GM12873 (cell line): ENCODE data around the gene ELAC2.

Source experiments
- TF ChIP-seq, protein P1 (sequence below): IDR thresholded peaks from 2 replicates; pipeline ENCODE4 v1.5.1; 2012; ENCODE audit warnings: low read depth, mild to moderate bottlenecking, moderate library complexity, low read length, control low read depth; ENCODE audit not compliant: insufficient read depth; ENCODE audit errors: missing control alignments

ELAC2 gene

DNA sequence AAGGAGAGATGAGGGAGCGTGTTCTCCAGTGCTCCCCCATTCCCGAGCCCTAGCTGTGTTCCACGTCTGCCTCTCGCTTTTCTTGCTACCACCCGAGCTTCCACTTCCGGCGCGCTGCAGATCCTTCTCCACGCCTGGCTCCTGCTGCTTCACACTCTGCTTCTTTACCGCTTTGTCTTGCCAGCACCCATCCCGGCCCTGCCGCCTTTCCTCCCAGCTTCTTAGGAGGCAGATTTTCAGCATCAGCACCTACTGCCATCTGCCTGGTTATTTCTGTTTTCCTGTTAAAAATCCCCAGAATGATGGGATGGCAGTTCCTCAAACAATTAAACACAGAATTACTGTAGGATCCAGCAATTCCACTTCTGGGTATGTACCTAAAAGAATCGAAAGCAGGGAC, 64.7 kb downstream of the ELAC2 start:
- TF ChIP-seq, protein P1, sequence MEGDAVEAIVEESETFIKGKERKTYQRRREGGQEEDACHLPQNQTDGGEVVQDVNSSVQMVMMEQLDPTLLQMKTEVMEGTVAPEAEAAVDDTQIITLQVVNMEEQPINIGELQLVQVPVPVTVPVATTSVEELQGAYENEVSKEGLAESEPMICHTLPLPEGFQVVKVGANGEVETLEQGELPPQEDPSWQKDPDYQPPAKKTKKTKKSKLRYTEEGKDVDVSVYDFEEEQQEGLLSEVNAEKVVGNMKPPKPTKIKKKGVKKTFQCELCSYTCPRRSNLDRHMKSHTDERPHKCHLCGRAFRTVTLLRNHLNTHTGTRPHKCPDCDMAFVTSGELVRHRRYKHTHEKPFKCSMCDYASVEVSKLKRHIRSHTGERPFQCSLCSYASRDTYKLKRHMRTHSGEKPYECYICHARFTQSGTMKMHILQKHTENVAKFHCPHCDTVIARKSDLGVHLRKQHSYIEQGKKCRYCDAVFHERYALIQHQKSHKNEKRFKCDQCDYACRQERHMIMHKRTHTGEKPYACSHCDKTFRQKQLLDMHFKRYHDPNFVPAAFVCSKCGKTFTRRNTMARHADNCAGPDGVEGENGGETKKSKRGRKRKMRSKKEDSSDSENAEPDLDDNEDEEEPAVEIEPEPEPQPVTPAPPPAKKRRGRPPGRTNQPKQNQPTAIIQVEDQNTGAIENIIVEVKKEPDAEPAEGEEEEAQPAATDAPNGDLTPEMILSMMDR: no peak

DNA sequence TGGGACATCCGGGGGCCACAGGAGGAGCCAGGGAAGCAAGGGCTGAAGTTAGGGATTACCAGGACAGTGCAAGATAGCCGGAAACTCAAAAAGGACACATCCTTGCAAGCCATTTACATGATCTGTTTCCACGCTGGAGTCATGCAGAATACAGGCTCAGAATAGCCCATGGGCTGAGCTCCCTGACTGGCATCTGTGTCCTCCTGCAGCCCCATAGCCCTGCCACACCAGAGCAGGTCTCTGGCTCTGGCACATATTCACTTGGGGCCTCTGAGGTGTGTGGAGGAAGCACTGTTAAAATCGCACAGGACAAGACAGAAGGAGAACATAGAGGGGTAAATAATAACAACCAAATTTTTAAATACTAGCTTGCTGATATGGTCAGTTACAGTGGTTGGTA, 65.8 kb downstream of the ELAC2 start:
- TF ChIP-seq, protein P1: no peak

DNA sequence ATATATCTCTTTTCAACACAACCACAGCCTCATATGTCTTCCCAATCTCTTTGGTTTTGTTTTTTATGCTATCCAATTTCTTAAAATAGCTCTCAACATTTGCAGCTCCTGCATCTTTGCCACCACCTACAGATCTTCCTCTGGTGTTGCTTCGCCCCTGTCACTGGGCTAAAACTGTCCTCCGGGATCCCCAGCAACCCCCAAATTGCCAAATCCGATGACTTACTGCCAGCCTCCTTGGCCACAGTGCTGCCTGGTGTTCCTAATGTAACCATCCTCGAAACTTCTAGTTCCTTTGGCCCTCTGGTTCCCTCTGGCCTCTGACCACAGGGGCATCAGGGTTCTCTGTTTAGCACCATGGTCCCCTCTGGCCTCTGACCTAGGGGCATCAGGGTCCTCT, 70.8 kb downstream of the ELAC2 start:
- TF ChIP-seq, protein P1: no peak
